Measurements from ENCODE around the gene MYLK. TPM values are rescaled to one million over a fixed set of nuclear protein-coding genes. Genes with fewer than 3 reads are reported as not detected.
"Not testable (repeated sequence)": the region's sequence is repeated elsewhere in the genome, so short reads cannot be mapped to it uniquely, and the experiment has no call there.

Gene MYLK
- total RNA-seq, 2 donors from 2014 or later = 1,187 to 1,887 TPM

- intact Hi-C loops (cut with DNase I) = no loop called here
- no peak for DNase-seq (ENCODE audit: low spot score)
Observed at GRCh38 chr3:123628996-123629746, 255.0 kb downstream of the MYLK start.

- intact Hi-C loops (cut with DNase I) = no loop called here
- DNase-seq (ENCODE audit: low spot score) = no peak
Observed at GRCh38 chr3:123627673-123628670, 256.2 kb downstream of the MYLK start.

GRCh38 chr3:123626881-123627280, 257.3 kb downstream of the MYLK start:
- intact Hi-C loops (cut with DNase I) = no loop called here
- DNase-seq (ENCODE audit: low spot score) = no peak

- intact Hi-C loops (cut with DNase I) = no loop called here
- no peak for DNase-seq (ENCODE audit: low spot score)
Observed at GRCh38 chr3:123624302-123624701, 259.8 kb downstream of the MYLK start.

GRCh38 chr3:123623346-123623880, 260.7 kb downstream of the MYLK start:
- DNase-seq (ENCODE audit: low spot score) = no peak
- intact Hi-C loops (cut with DNase I) = no loop called here

GRCh38 chr3:123622766-123623165, 261.4 kb downstream of the MYLK start:
- DNase-seq (ENCODE audit: low spot score) = no peak
- intact Hi-C loops (cut with DNase I) = no loop called here

GRCh38 chr3:123621850-123622189, 262.3 kb downstream of the MYLK start:
- intact Hi-C loops (cut with DNase I) = no loop called here

GRCh38 chr3:123621186-123621849, 262.8 kb downstream of the MYLK start:
- no peak for DNase-seq (ENCODE audit: low spot score)
- intact Hi-C loops (cut with DNase I) = no loop called here

More at GRCh38 chr3:123621850-123622189, 262.3 kb downstream of the MYLK start:
- no peak for DNase-seq (ENCODE audit: low spot score)

- no peak for DNase-seq (ENCODE audit: low spot score)
- intact Hi-C loops (cut with DNase I) = no loop called here
Observed at GRCh38 chr3:123620343-123620742, 263.8 kb downstream of the MYLK start.

GRCh38 chr3:123618768-123619484, 265.2 kb downstream of the MYLK start:
- intact Hi-C loops (cut with DNase I) = no loop called here
- DNase-seq (ENCODE audit: low spot score) = peak; percentile 91

GRCh38 chr3:123618076-123618708, 265.9 kb downstream of the MYLK start:
- intact Hi-C loops (cut with DNase I) = no loop called here
- DNase-seq (ENCODE audit: low spot score) = no peak

GRCh38 chr3:123616593-123616992, 267.5 kb downstream of the MYLK start:
- intact Hi-C loops (cut with DNase I) = no loop called here
- DNase-seq (ENCODE audit: low spot score) = no peak

- no peak for DNase-seq (ENCODE audit: low spot score)
- intact Hi-C loops (cut with DNase I) = no loop called here
Observed at GRCh38 chr3:123613543-123613942, 270.6 kb downstream of the MYLK start.

- intact Hi-C loops (cut with DNase I); DNase-seq (ENCODE audit: low spot score): not testable (repeated sequence)
Observed at GRCh38 chr3:123611674-123612073, 272.5 kb downstream of the MYLK start.

- DNase-seq (ENCODE audit: low spot score) = no peak
- intact Hi-C loops (cut with DNase I) = no loop called here
Observed at GRCh38 chr3:123611082-123611481, 273.1 kb downstream of the MYLK start.

GRCh38 chr3:123610331-123610730, 273.8 kb downstream of the MYLK start:
- no peak for DNase-seq (ENCODE audit: low spot score)
- intact Hi-C loops (cut with DNase I) = no loop called here

- intact Hi-C loops (cut with DNase I) = no loop called here
Observed at GRCh38 chr3:123609063-123609462, 275.1 kb downstream of the MYLK start.

GRCh38 chr3:123608263-123608937, 275.7 kb downstream of the MYLK start:
- DNase-seq (ENCODE audit: low spot score) = no peak
- intact Hi-C loops (cut with DNase I) = no loop called here

More at GRCh38 chr3:123609063-123609462, 275.1 kb downstream of the MYLK start:
- DNase-seq (ENCODE audit: low spot score) = no peak
